HG03575 (cell line): Measurements from ENCODE around the gene SEPTIN8.

Source experiments
- ATAC-seq: cut with Tn5 transposase; IDR thresholded peaks from one replicate; pipeline ENCODE4 v1.9.1; 2021; ENCODE audit not compliant: unreplicated experiment, insufficient number of reproducible peaks, low FRiP score; ENCODE audit errors: extremely low read depth

The SEPTIN8 gene

DNA sequence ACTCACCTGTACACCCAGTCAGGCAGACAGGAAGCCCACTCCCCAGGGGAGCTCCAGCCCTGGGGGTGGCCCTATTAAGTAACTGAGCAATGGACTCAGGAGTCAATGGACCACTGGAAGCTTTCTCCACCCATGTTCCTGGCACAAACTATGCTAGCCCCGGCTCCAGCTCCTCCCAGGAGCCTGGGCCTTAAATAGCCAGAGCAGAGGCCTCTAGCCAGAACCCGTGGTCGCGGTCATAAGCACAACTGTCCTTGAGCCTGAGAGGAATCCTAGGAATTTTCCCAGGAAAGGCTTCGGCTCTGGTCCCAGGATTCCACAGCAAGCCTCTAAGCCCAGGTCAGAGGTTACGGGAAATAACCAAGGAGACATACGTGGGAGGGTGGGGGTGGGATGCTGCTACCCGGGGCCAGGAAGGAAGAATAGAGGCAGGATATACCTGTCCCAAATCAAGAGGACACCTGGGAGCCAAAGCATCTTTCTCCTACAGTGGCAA is 5.5 kb downstream of the SEPTIN8 start:
- ATAC-seq = no peak

DNA sequence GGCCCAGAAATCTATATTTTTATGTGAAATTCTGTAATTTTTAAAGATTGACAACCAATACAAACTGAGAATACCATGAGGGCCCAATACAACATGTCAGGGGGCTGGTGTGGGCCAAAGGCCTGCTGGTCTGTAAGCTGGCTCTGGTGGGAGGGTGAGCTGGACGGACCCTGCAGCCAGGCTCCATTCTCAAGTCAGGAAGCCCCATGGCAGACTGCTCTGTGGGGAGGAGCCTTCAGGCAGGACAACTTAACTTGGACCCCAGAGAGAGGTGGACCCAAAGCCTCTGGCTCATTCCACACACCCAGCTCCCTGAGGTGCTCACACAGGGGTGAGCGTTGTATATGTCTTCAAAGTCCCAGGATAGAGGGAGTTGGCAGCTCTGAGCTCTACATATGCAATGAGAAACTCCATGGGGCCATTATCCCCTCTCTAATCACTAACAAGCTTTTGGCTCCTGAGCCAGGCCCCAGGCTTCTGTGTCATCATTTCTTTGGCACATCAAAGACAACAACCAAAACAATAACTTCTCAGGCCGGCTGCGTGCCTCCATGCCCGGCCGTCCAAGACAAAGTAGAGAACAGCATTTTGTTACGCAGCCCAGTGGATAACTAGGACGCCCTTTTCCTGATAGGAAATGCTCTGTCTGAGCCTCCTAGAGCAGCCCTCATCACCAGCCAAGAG is 6.4 kb downstream of the SEPTIN8 start:
- no peak for ATAC-seq

DNA sequence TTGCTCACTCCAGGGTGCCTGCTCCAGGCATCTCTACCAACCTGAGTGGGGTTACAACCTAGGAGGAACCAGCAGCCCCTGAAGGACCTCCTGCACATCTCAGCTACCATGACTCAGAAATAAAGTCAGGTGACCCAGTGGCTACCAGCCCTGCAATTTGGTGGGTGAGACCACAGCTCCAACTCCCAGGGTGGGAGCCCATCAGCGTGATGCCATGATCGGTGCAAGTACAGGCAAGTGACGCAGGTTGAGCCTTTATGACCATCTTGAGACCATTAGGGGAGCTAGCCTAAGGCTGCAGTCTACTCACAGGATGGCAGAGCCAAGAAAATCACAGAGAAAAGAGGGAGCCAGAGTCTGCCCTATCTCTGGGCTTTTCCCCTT is 8.6 kb downstream of the SEPTIN8 start:
- ATAC-seq = no peak

DNA sequence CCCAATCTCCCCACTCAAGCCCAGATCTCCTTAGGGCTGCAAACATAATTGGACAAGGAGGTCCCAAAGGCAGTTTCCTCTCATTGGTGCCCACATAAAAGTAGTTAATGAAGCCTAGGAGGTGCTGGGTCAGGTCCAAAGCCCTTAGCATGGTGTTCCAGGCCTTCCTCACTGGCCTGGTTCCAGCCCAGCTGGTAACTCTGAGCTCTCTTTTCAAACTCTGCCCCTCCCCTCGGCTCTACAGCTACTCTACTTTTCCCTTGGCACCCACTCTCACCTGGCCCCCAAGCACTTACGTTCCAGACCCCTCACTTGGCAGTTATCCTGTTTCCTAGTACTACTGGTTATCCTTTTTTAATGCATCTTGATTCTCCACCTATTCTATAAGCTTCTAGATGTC is 9.9 kb downstream of the SEPTIN8 start:
- ATAC-seq = no peak

DNA sequence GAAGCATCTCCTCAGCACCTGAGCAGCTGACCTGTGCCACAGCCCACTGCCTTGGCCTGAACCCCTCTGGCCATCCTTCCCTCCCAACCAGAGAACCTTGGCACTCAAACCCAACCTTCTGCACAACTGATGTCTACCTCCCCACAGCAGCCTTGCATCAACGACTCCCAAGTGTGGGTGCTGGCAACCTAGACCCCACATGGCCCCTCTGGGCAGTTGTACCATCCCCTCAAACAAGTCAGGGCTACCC is 10.3 kb downstream of the SEPTIN8 start:
- no peak for ATAC-seq

DNA sequence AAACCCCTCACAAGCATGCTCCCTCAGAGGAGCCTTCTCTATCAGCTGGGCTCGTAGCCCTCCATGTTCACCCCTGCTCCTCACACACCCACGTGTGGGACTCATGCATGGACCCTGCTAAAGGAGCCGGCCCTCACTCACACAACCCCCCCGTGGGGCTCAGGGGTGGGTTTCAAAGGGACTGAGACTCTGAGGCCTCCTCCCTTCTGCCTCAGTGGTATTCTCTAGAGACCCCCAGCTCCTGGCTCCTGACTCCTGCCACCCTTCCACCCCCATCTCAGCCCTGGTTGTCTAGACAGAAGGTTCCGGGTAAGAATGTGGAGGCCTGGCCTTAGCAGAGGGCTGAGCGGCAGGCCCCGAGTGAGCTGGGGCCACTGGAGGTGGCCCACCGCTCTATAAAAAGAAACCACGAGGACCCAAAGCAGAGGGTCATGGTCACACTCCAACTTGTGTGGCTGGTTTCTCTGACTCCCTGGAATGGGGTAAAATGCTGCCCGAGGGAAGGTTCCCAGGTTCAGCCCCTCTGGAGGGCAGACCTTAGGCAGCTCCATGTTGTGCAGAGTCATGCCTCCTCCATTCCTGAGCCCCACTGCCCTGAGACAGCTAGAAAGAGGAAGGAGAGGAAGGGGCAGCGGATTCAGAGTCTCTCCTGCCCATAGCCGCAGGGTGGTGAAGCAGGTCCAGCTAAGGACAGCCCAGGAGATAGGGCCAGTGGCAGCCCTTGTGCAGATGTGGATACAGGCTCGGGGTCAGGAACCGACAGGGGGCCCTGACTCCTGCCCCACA is 10.8 kb downstream of the SEPTIN8 start:
- ATAC-seq = no peak

DNA sequence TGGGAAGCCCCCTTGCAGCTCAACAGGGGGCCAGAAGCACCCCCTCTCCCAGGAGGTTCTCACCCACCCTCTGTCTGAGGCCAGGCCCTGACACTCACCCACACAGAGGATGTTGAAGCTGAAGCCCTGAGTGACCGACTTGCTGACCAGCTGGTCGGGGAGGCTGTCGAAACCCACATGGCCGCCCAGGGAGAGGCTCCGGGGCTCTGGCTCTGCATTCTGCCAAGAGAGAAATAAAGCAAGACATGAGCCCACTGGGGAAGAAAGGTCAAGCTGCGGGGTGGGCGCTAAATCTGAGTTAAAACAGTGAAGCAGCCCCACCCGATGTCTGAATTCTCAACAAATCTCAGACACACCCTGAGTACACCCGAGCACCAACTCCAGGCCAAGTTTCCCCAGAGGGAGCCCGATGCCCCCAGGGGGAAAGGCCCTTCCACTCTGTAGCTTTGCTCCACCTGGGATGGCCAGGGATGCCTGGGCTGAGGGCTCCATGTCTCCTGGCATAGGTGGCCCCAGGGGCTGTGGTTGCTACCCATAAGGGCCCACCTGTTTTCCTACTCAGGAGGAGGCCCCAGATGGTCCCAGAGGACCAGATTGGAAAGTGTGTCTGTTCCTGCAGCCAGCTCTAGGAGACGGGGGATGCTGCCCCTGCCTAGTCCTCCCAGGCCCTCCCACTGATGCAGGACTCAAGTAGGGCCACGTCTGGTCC is 11.6 kb downstream of the SEPTIN8 start:
- no peak for ATAC-seq

DNA sequence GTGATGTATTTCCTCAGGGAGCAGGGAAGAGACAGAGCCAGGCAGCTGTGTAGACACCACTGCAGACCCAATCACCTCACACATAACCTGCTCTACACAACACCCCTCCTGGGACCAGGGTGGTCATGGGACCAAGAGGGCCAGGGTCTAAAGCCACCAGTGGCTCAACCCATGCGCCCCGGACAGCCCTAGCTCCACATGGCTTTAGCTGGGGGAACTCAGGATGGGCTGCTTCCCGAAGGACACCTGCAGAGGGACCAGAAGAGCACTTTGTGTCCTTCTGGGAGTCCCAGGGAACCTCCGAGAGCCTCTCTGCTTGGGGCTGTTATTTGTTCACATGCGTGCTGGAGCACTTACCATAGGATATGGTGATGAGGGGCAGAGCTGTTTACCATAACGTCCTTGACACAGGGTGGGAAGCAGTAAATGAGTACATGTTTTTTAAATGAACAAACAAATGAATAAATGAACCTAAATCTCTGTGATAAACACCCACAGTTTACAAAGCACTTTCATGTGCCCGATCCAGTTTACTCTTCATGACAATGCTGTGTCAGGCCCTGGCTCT is 12.3 kb downstream of the SEPTIN8 start:
- no peak for ATAC-seq

DNA sequence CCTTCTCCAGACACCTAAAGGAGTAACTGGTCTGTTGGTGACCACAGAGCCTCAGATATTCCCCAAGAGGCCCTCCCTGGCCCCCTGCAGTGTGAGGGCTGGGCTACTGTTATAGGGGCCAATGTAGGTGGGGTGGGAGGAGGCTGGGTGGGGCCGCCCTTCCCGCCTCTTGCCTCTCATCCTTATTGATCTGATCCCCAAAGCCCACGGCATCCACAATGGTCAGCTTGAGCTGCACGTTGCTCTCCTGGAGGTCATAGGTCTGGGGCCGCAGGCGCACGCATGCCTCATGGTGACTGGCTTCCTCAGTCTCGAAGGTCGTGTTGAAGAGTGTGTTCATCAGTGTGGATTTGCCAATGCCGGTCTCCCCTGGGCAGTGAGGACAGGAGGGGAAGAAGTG is 13.0 kb downstream of the SEPTIN8 start:
- no peak for ATAC-seq

DNA sequence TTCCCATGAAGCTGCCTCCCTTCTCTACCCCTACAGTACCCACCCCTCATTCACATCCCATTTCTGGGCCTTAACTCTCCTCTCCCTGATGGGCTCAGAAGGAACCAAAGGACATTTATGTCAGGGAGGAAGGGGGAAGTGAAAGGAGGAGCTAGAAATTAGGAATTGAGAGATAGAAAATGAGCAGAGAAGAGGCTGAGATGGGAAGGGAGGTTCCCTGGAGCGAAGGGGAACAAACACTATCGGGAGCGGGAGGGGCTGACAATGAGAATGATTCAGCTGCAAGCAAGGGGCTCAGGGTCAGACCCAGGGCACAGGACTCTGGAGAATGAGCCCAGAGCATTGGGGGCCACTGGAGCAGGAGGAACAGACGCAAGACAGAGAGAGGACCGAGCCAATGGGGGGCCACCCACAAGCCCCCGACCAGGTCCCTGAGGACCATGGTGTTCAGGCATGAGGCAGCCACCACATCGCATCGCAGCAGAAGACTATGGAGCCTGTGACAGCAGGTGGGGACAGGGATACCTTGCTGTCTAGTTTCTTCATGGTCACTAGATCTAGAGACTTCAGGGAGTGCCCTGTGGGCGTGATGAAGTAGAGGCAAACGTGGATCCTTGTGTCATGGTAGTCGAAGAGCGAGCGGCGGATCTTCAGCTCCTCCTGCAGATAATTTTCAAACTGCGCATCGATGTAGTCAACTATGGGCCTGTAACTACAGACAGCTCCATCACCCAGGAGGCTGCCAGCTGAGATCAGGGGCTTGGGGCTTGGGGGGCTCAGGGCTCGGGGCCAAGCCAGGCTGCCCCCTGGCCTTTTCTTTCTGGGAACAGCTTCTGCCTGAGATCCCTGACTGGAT is 13.6 kb downstream of the SEPTIN8 start:
- ATAC-seq = no peak

DNA sequence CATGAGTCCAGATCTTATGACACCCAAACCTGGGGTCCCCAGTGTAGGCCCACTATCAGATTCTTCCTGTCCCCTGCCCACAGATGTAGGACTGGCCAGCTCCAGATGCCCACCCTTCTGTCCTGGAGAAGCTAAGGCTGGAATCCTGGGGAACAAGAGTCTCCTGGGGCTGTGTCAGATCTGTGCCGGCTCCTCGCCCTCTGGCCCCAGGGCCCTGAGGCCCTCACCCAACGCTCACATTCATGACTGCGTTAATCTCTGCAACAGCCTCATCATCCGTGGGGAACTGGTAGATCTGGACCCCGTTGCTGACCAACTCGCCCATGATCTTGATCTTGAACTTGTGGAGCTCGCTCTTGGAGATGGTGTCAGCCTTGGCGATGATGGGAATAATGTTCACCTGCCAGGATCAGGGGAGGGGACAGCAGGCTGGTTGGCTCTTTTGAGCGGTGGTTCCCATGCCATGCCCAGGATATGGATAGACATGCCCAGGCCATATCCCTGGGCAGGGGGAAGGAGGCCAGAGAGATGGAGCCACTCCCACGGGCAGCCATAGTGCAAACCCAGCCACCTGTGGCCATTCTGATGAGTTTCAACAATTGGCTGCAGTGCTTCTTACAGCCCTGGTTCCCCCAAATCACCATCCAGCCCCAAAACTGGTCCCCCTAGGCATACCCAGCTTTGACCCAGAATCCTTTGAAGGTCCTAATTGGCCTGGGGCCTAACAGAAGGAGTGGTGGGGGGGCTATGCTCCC is 14.6 kb downstream of the SEPTIN8 start:
- ATAC-seq = no peak

DNA sequence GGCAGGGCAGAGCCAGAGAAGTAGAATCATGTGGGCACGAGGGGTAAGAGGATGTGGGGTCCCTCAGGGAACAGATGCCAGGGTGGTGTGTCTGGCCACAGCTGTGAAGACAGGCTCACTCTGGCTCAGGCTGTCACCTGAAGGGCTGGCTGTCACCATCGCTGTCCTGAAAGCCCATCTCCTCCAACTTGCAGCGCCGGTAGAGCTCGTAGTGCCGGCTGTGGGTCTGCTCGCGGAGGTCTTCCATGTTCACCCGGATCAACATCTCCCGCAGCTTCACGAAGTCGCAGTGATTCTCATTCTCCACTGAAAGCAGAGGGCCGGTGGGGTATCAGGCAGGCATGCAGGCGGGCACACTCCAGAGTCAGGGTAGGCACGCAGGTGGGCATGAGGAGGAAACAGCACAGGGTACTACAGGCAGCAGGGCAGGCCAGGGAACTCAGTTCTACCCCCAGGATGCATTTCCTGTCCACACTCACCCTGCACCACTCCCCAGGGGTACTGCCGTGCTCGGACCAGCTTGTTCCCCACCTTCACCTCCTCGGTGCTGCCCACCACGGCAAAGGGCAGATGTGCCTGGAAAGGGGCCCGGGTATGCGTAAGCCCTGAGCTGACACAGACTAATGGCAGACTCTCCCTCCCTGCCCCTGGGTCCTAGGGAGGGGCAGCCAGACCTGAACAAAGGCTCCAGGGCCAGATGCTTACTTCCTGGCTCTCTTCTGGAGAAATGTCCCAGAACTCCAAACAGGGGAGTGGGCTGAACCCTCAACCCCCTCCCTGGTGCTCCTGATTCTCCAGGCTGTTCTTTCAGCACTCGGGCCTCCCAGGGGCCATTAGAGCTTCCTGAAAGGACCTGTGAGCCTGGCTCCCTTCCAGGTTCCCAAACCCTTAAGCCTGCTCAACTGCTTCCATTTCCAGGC is 15.5 kb downstream of the SEPTIN8 start:
- ATAC-seq = no peak

DNA sequence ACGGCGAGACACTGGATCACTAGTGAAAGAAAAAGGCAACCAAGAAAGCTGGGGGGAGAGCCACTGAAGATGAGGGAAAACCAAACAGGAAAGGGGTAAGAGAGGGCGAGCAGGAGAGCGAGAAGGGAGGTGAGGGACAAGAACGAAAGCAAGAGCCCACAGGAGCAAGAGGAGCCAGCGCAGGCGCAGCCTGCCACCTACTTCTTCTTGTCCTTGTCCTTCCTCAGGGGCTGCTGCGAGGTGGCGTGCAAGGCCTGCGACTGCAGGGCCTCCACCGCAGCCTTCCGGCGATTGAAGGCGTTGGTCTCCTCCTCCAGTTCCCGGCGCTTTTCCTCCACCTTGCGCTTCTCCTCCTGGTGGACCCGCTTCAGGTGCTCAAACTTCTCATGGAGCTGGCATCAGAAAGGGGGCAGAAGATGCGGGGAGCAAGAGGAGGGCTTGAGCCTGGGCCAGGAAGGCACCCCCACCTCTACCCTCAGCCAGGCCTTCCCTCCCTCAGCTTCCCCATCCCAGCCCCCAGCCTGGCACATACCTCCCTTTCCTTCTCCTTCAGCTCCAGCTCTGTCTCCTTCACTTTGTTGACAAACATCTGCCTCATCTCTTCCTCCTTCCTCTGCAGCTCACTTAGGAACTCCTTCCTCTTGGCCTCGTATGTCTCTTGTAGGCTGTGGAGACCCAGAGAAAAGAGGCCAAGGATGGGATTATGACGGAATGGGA is 16.3 kb downstream of the SEPTIN8 start:
- ATAC-seq = no peak

DNA sequence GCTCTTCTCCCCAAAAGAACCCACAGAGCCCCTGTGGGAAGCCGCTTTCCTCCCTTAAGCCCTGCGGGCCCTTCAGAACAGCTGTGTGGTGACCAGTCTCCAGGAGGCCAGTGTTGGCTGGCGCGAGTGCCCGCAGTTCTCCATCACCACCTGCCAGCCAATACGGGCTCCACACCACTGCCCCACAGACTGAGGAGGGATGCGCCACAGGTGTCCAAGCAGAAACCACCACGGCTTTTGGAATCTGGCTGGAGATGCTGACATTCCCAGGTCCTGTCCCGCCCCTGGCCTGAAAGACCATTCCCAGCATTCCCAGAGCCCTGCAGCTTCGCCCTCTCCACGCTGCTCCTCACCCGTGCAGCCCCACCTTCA is 17.0 kb downstream of the SEPTIN8 start:
- ATAC-seq = no peak

DNA sequence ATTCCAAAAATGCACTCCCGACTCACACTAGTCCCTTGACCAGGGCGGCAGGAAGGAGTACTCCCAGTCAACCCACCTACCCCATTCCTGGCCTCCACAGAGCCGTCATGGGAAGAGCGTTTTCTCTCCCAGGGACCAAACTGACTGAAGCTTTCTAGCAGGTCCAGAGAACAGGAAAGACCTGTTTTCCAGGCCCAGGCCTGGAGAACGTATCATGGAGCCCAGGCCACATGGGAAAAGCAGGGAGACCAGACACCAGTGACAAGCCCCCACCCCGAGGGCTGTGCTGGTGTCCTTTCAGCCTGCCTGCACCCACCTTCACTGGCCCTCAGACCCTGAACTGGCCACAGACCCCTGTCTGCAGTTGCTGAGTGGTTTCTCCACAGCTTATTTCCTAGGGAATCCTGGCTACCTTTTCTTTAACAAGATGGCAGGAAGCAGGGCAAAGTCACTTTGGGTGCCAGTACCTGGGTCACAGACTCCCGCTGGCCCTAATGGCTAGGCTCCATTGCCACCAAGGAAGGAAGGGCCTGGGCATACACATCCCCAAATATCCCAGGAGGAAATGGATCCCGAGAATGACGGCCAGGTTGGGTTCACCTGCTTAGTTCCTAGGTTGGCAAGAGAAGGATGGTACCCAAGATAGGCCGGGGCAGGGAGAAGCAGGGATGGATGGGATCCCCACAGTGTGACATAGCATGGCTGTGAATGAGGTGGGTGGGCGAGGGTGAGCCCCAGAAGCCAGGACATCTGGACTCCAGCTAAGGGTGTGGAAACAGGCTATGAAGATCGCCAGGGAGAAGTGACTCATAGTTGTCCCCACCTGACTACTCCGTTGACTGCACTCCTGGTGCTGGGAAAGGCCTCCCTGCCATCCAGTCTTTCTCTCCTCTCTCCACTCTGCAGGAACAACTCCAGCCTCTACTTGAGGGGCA is 17.7 kb downstream of the SEPTIN8 start:
- no peak for ATAC-seq

DNA sequence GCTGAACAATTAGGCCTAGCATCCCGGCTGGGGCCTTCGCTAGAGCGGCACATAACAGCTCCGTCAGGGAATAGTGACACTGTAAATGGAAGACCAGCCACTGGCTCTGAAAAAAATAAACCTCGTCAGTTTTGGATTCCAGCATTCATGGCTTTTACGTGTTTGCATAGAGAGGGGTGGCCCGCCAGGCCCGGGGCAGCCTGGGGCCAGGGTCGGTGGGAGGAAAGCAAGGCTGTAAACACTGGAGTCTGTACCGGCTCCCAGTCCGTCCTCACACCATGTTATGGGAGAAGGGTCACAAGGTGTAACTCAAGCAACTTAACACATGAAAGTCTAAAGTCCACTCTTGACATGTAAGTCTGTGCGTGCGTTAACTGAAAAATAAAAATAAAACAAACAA is 18.6 kb downstream of the SEPTIN8 start:
- ATAC-seq = no peak
